ENCODE measurements around the gene PPFIBP1.
"Not testable (repeated sequence)": the region's sequence is repeated elsewhere in the genome, so short reads cannot be mapped to it uniquely, and the experiment has no call there.

- TF ChIP-seq CTCF (IDR thresholded peaks at IDR 0.05; ENCODE audit: poor library complexity); EZH2 (IDR thresholded peaks at IDR 0.05; ENCODE audit: borderline replicate concordance): not testable (repeated sequence)
Observed at GRCh38 chr12:27734321-27734720, 210.3 kb downstream of the PPFIBP1 start.

Data from hepatocyte (in vitro differentiated cells).